ENCODE measurements around the gene COBLL1. TPM values are rescaled to one million over a fixed set of nuclear protein-coding genes. Genes with fewer than 3 reads are reported as not detected.
A peak's percentile ranks its signal among the peaks of the same experiment; 100 is the strongest.
"Not testable (repeated sequence)": the region's sequence is repeated elsewhere in the genome, so short reads cannot be mapped to it uniquely, and the experiment has no call there.

The COBLL1 gene
- polyA plus RNA-seq, 4 donors, result 117 to 156 (median 138) TPM

- DNase-seq (ENCODE audit: low read depth in 4 of 4, low spot score in 3 of 4), result no peak
These were observed 121.4 kb downstream of the COBLL1 start for GRCh38 chr2:164719996-164720941.

- DNase-seq (ENCODE audit: low read depth in 4 of 4, low spot score in 3 of 4), result peak in 1 of 4 donors; percentile 23
These were observed 124.4 kb downstream of the COBLL1 start for GRCh38 chr2:164717000-164717803.

DNA sequence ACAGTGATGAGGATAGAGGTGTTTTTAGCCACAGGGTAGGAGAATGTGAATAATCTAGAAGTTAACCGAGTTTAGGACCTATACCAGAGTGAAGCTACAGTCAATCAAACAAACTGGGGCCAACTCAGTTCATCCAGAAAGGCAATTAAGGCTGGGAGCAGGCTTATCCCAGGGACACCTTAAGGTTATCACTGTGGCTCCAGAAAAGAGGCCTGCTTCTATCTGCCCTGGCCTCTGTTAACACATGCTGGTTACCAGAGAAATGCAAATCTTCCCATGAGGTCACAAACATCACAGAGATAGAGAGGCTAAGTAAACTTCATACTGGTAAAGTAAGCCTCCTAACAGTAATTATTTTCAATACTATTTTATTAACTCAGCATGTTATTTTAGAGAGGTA, 127.2 kb downstream of the COBLL1 start:
- no peak for DNase-seq (ENCODE audit: low read depth in 4 of 4, low spot score in 3 of 4)

DNA sequence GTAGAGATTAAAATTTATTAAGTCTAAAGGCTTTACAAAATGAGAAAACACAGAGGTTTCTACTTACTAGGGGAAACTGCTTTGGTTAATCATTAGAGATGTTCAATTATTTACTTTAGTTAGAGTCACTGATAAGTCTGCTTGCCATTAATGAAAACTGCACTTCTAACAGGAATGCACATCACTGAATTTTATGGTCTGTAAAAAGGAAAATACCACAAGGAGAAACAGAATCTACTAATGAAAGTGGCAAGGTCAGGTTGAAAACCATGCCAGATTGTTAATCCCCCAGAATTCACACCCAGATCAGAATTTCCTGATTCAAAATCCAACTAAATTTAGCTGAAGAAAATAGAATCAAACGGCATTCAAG, 129.9 kb downstream of the COBLL1 start:
- DNase-seq (ENCODE audit: low read depth in 4 of 4, low spot score in 3 of 4), result peak in 3 of 4 donors; percentile 23 to 65 (median 48)

DNA sequence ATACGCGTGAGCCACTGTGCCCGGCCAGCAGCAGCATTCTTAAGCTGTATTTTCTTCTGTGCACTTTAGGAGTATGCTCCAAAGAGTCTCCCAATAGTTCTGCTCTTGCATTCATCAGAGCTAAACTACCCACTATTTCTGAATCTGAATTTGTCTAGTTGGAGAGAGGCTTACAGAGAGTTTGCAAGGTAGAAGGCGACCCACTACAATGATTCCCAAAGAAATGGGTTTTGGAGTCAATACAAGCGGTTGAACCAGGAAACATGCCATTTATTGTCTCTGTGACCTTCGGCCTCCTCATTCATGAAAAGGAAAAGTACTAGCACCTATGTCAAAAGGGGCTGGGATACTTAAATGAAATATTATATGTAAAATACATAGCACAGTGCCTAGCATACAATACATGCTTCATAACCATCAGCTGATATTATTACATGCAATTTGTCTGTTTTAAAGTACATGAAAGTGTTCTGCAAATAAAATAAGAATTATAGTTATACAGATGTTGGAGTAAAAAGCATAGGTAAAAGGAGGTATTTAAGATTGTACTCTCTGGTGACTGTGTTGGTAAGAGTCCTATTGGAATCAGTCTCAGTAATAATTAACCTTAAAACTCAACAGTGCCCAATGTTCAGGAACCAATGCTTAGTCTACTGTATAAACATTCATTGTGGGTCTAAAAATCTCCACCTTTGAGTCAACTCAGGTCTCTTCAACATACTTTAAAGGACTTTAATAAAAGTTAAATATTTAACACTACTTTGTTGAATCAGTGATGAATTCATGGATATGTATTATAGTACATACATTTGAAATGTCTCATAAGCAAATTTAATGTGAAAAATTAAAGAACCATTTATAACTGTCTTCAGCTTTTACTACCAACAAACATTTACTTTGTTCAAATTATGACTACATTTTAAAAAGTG, 130.5 kb downstream of the COBLL1 start:
- DNase-seq (ENCODE audit: low read depth in 4 of 4, low spot score in 3 of 4), result peak in 3 of 4 donors; percentile 18 to 51 (median 35)

DNA sequence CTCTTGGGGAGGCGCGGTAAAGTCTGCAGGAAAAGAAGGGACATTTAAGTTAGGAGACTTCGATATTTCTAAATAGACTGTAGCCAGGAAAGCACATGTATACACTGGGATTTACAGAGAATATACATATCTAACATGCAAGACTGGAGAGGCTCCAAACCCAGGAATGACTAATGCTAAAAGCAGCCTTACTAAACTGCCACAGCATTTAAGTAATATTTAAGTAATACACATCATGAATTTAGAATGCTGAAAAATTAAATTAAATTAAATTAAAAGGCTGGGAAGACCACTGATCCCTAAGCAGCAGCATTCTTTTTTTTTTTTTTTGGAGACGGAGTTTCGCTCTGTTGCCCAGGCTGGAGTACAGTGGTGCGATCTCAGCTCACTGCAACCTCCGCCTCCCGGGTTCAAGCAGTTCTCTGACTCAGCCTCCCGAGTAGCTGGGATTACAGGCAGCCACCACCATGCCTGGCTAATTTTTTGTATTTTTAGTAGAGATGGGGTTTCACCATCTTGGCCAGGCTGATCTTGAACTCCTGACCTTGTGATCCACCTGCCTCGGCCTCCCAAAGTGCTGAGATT, 131.3 kb downstream of the COBLL1 start:
- not testable (repeated sequence) for DNase-seq (ENCODE audit: low read depth in 4 of 4, low spot score in 3 of 4)

DNA sequence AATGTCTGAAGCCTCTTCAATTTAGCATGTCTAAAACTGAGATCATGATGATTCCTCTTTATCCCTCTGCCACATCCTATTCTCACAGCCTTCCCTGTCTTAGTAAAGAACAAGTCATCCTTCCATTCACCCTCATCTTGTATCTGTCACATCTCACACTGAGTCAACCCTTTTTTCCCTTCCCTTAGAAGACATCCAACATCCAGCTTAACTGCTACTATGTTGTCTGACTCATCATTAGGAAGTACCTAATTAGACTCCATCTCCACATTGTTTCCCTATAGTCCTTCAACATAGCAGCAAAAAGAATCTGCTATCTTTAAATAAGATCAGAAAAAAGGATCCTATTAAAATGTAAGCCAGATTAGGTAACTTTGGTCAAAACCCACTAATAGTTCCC, 135.1 kb downstream of the COBLL1 start:
- DNase-seq (ENCODE audit: low read depth in 4 of 4, low spot score in 3 of 4), result no peak

DNA sequence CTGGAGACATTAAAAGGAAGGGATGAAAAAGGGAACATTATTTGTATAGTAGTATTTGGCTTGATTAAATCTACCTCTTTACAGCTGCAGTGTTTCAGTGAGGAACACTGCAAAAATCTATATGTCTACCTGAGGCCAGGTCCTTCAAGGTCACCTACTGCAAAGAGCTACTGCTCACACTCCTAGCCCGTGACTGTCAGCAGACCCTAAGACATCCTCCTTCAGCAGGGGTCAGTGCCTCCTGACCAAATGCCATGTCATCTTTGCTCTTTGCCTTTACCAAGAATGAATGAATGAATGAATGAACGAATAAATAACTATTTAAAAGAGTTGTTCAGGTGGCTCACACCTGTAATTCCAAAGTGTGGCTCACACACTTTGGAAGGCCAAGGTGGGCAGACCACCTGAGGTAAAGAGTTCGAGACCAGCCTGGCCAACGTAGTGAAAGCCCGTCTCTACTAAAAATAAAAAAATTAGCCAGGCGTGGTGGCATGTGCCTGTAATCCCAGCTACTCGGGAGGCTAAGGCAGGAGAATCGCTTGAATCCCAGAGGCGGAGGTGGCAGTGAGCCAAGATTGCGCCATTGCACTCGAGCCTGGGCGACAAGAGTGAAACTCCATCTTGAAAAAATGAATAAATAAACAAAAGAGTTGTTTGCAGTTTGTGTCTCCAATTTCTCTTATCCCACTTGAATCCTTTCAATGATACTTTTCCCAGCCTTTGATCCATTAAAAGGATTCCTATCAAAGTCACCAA, 136.0 kb downstream of the COBLL1 start:
- DNase-seq (ENCODE audit: low read depth in 4 of 4, low spot score in 3 of 4), result no peak

GRCh38 chr2:164703915-164704706, 137.5 kb downstream of the COBLL1 start:
- DNase-seq (ENCODE audit: low read depth in 4 of 4, low spot score in 3 of 4), result no peak

DNA sequence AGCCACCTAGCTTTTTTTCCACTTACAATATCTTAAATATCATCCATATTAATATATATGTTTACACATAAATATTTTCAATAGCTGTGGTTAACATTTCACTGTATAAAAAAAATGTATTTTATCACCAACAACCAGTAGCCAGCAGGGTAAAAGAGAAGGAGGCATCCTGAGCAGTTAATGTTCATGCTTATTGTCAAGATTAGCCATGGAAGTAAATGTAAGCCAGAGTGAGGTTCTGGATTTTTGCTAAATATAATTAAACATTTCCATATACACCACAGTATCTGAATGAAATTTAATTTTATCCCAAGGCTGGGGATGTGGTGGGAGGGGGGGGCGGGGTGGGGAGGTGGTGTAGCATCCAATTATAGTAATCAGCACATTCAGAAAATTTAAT, 140.1 kb downstream of the COBLL1 start:
- no peak for DNase-seq (ENCODE audit: low read depth in 4 of 4, low spot score in 3 of 4)

DNA sequence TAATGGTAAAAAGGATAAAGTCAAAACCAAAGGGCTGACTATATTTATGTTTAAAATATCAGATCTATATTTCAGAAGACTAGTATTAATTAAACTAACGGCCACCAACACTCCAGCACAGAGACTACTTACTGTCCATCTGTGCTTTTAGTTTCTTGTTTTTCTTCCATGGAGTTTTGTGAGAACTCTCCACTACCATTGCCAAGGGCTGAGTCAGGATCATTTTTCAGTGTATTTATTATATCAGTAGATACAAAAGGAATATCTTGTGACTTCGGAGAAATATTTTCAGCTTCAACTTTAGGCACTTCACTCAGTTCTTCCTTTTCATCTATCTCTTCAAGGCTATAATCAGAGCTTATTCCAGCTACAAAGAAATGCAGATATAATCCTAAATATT, 141.2 kb downstream of the COBLL1 start:
- no peak for DNase-seq (ENCODE audit: low read depth in 4 of 4, low spot score in 3 of 4)

- DNase-seq (ENCODE audit: low read depth in 4 of 4, low spot score in 3 of 4), result no peak
These were observed 143.7 kb downstream of the COBLL1 start for GRCh38 chr2:164697688-164698461.

GRCh38 chr2:164696634-164697033, 145.0 kb downstream of the COBLL1 start:
- no peak for DNase-seq (ENCODE audit: low read depth in 4 of 4, low spot score in 3 of 4)

GRCh38 chr2:164694275-164694695, 147.3 kb downstream of the COBLL1 start:
- DNase-seq (ENCODE audit: low read depth in 4 of 4, low spot score in 3 of 4), result no peak

GRCh38 chr2:164693834-164694233, 147.8 kb downstream of the COBLL1 start:
- DNase-seq (ENCODE audit: low read depth in 4 of 4, low spot score in 3 of 4), result no peak

GRCh38 chr2:164693390-164693789, 148.2 kb downstream of the COBLL1 start:
- DNase-seq (ENCODE audit: low read depth in 4 of 4, low spot score in 3 of 4), result no peak

DNA sequence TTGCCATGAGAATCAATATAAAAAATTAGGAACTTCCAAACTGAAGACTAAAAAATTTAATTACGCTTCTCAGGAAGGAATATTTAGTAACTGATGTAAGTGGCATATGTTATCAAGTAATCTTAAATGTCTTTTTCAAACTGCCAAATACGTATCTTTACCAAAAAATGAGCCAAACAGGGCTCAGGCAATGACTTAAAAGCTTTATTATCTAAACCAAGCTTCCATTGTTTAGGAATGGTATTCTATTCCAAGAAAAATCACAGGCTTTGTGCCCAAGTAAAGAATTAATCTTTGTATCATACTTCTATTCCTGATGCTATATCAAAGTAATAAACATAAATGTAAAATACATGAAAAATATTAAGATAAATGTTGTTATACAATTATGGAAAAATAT, 148.7 kb downstream of the COBLL1 start:
- no peak for DNase-seq (ENCODE audit: low read depth in 4 of 4, low spot score in 3 of 4)

GRCh38 chr2:164692114-164692513, 149.5 kb downstream of the COBLL1 start:
- no peak for DNase-seq (ENCODE audit: low read depth in 4 of 4, low spot score in 3 of 4)

All from right renal pelvis (tissue), 4 donors.